HTERT RPE-1 (cell line): Measurements from ENCODE around the gene CDY2A.
"Not testable (repeated sequence)": the region's sequence is repeated elsewhere in the genome, so short reads cannot be mapped to it uniquely, and the experiment has no call there.

Experiments used
- in situ Hi-C: fragments of 300-500 bp; cut with MboI; formaldehyde crosslinking; loops from 4 replicates; pipeline ENCODE4 v1.14.3; 2020; ENCODE audit warnings: low sequenced_read_pairs

The CDY2A gene, protein sequence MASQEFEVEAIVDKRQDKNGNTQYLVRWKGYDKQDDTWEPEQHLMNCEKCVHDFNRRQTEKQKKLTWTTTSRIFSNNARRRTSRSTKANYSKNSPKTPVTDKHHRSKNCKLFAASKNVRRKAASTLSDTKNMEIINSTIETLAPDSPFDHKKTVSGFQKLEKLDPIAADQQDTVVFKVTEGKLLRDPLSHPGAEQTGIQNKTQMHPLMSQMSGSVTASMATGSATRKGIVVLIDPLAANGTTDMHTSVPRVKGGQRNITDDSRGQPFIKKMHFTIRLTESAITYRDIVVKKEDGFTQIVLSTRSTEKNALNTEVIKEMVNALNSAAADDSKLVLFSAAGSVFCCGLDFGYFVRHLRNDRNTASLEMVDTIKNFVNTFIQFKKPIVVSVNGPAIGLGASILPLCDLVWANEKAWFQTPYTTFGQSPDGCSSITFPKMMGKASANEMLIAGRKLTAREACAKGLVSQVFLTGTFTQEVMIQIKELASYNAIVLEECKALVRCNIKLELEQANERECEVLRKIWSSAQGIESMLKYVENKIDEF

DNA sequence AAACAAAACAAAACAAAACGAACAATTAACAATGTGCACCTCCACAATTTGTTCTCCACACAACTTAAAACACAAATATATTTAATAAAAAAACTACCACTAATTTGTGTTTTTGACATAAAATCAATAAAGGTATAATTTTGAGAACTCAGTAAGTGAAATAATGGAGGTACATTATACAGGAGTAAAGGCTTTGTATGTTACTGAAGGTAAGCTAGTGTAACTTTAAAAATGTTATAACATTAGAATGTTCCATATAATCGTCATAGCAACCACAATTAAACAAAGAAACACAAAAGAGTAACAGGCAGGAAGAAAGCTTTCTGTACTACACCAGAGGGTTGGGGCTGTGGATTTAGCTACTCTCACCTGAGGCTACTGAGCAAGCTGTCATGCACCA is at the start of gene CDY2A:
TSS of gene CDY2A (plus strand) at position 301 of the 400 bp plus-strand sequence. CDS start 328 bp downstream, outside the sequence.
- in situ Hi-C loops = not testable (repeated sequence)

DNA sequence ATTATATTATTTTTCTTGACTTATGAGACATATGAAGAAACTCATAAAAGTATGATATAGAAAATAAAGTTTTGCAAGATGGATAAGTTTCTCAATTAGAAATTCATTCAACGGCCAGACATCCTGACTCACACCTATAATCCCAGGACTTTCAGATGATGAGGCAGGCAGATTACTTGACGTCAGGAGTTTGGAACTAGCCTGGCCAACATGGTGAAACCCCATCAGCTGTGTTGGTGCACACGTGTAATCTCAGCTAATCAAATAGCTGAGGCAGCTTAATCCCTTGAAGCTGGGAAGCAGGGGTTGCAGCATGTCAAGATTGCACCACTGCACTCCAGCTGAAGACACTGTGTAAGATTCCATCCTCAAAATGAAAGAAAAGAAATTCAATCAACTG is 28.0 kb upstream of the CDY2A start:
- in situ Hi-C loops = not testable (repeated sequence)

DNA sequence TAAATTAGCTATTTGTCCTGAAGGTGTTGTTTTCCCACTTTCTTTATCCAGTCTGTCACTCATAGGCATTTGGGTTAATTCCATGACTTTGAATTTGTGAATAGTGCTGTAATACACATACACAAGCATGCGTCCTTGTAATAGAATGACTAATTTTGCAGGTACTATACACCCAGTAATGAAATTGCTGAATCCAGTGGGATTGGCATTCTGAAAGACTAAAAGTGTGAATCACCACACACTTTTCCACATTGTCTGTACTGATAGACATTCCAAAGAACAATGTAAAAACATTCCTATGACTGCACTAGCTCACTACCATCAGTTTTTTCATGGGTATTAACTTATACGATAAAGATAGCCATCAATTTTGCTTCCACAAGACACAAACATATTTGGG is 27.3 kb upstream of the CDY2A start:
- in situ Hi-C loops = not testable (repeated sequence)

DNA sequence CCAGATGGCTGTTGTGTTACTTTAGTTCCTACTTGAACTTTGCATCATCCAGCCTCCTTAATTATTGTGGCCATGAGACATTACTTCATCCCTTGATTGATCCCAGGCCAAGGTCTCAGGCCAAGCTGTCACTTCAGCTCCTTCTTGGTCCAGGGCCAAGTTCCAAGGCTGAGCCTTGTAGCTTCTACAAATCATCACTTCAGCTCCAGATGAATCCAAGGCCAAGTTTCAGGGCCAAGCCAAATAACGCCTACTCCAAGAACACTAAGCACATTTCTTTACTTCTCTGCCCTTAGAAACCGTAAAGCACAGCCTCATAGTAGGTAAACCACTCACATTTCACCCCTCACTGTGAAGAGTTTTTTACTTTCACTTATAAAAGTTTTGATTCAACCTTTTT is 1.7 kb upstream of the CDY2A start:
- in situ Hi-C loops = not testable (repeated sequence)

DNA sequence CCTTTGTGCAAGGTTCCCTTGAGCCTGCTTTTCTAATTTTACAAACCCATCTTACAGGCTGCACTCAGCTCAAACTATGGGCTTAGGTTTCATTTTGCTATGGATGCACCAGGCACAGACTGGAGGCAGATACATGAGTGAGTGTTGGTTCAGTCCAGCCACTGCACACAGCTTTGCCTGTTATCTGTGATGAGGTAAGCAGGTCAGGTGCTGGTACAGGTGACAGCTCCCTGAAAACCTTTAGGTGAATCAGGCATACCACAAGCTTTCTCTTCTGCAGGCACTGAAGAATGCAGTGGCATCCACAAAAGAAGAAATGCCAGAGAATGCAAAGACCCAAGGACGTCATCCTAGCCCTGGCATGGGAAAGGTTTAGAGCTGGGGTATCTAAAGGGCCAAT is 3.3 kb downstream of the CDY2A start:
- in situ Hi-C loops = not testable (repeated sequence)

DNA sequence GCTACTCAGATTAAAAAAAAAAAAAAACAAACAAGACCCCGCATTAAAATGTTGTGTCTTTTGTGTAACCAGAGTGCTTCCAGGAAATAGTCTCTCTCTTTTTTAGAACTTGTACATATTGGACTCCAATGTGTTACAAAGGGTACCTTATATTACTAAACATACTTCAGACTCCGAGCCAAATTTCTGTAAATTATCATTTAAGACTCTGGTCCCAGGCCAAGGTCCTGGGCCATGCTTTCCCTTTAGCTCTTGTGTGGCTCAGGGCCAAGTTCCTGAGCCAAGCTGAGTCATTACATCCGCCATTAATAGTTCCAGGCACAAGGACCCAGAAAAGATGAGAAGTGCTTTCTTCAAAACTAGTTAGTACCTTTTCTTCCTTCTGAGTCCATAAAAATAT is 4.6 kb downstream of the CDY2A start:
- in situ Hi-C loops = not testable (repeated sequence)

DNA sequence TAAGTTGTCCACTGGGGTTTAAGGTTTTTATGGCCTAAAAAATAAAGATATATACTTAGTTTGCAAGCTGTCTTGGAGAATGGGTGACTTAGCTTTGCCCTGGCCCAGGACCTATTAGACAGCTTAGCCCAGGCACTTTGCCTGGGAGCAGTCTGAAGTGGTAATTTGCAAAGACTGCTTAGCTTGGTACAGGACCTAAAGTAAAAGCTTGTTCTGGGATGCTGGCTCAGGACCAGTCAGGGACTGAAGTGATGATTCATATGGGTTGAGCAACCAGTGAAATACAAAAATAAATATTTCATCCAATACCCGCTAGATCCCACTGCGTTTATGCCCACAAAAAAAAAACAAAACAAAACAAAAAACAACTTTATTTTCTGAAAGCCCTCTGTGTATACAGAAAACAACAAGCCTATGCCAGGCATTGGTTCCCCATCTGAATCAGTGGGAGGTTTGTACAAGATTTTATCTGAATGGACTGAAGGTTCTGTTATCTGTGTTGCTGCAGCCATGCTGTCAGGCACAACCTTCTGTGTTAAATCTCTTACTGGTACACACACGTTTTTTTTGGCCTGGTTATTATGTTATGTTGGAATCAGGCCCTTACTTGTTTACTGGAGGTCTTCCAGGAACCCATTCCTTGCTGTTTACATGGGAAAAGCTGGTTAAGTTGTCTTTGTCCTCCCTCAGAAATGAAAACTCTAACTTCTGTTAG is 8.7 kb downstream of the CDY2A start:
- in situ Hi-C loops = not testable (repeated sequence)

DNA sequence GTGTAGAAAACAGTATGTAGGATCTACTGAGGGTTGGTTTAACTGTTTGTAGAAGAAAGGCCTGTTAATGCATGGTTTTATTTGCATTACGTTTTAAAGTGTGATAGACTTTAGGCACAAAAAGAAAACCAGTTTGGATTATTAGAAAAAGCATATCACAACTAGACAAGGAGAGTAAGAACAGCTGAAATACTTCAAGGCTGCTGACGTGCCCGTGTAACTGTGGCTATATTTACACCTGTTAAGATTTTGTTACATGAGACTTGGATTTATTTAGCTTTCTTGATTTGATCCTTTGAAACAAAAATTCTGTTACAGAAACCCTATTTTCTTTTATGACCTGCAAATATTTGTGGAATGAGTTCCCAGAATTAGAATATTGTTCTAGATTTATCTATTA is 9.3 kb downstream of the CDY2A start:
- in situ Hi-C loops = not testable (repeated sequence)

DNA sequence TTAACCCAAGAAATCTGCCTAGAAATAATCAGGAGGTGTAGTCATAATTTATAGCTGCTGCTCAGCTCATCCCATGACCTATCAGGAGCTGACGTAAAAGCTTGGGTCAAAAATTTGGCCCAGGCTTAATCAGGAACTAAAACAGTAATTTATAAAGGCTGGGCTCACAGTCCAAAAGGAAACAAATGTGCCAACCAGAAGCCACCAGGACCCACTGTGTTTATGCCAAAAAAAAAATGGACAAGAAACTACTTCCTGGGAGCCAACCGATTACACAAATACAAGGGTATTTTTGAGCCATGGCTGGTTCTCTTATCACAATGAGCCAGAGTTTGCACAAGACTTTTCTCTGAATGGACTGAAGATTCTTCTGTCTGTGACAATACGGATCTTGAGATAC is 19.4 kb downstream of the CDY2A start:
- in situ Hi-C loops = not testable (repeated sequence)

DNA sequence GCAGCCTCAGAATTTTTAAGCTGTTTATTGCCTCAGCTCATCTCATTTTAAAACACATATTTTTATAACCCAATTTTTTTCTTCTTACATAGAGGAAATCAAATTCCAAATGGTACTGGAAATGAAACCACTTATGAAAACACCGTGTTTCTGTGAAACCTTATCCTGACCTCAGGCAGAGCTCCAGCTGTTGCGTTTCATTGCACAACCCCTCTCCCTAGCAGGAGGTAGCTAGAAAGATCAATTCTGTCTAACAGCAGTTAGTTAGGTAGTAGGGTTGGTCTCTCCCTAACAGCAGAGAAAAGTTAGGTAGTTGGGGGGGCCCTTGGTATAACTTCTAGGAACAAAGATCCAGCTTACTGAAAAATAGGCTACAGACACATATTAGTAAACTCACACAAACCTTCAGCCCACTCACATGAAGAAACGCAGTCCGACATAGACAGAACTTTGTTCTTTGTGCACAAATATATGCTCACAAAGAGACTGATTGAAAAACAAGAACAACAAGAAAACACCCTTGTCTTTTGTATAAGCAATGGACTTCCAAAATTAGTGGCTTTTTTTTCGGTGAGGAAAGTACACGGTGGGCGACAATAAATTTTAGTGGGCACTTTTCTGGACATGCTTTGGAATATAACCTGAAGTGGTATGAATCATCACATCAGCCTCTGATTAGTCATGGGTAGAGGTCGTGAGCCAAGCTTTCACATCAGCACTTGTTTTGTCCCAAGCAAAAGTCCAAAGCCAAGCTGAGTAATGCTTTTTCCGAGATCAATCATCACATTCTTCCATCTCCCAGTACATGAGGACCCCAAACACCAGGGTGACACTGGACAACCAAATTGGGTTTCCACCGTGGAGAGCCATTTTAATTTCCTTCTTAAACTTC is 22.8 kb downstream of the CDY2A start:
- in situ Hi-C loops = not testable (repeated sequence)

DNA sequence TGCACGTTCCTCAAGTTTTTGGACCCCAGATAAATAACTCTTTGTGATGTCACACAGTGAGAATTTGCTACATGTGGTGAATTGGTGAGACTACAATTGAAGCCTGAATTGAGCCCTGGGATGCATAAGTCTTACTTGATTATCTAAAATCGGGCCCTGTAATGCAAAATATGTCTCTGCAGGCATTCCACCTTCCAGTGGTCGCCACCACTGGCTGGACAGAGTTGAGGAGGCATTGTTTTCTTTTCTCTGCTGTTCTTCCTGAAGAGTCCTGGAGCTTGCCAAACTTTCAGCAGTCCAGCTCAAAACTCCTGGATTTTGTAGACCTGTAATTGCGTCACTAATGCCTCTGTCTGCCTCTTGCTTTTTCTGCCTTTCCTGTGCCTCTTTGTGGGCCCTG is 23.5 kb downstream of the CDY2A start:
- in situ Hi-C loops = not testable (repeated sequence)

DNA sequence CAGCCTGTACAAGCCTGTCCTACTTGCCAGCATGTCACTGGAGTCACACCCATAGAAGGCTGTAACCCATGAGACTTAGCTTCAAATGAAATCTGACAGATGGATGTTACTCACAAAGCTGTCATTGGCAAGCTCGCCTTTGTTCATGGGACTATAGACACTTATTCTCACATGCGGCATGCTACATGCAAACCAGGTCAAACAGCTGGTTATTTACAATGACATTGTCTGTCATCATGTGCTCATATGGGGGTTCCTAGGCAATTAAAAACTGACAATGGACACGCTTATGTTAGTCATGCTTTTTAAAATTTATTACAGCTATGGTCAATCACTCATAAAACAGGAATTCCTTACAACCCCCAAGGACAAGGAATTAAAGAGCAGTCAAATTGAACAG is 30.9 kb downstream of the CDY2A start:
- in situ Hi-C loops = not testable (repeated sequence)

DNA sequence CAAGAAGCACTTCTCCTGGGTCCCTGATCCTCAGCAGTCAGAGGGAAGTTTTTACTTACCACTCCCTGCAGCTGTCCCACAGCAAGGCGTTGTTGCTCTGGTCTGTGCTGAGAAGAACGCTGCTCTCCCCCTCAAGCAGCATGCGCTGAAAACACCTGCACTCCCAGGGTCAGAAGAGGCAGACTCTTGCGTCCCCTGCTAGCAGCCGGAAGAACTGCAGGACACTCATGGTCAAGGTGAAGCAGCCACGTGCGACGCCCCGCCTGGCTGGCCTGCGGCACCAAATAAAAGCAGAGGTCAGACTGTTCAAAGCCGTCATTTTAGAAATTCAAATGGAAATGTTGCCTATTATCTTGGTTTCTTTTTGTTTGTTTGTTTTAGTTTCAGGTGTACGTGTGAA is 47.9 kb downstream of the CDY2A start:
- in situ Hi-C loops = not testable (repeated sequence)
